Kidney epithelial cell (primary cell): ENCODE results near the gene PNKD. TPM values are rescaled to one million over a fixed set of nuclear protein-coding genes. Genes with fewer than 3 reads are reported as not detected.

Experiments used
- DNase-seq: peaks from one replicate; pipeline ENCODE4 v3.0.0-alpha.2; 2010; ENCODE audit warnings: low read depth
- H3K27me3 ChIP-seq: 2 replicates; pipeline ENCODE4 v1.6.0; 2011; ENCODE audit warnings: low read length; ENCODE audit not compliant: control insufficient read depth, insufficient read depth
- H3K36me3 ChIP-seq: 2 replicates; pipeline ENCODE4 v1.5.1; 2011; ENCODE audit warnings: low read length; ENCODE audit not compliant: control insufficient read depth, insufficient read depth
- H3K4me3 ChIP-seq: 2 replicates; pipeline ENCODE4 v1.5.1; 2011; ENCODE audit warnings: low read depth, mild to moderate bottlenecking, control low read depth, low read length
- CTCF ChIP-seq: IDR thresholded peaks from 2 replicates; pipeline ENCODE4 v1.5.1; 2011; ENCODE audit warnings: mild to moderate bottlenecking, moderate library complexity, low read length, control low read depth, inconsistent platforms; ENCODE audit not compliant: insufficient read depth, poor library complexity, severe bottlenecking
- total RNA-seq: library from RNA; depleted of rRNA; stranded (reverse); fragments of >200 nt; gene quantifications from 2 replicates; pipeline ENCODE4 v1.2.3, GENCODE V29; 2015

PNKD gene
- total RNA-seq, 1 donor from 2014 or later = 45.4 TPM

GRCh38 chr2:218381916-218382366, 111.6 kb downstream of the PNKD start, which contains the start of gene SLC11A1:
TSS of gene SLC11A1 (plus strand) at chr2:218382273. CDS start at chr2:218382369, 96 bp downstream.
- no peak within 1 kb of the TSS for H3K4me3 ChIP-seq
- DNase-seq = no peak
- no peaks in the 10 kb centered on the region for H3K36me3 ChIP-seq
- peaks cover 15% of the 10 kb centered on the region for H3K27me3 ChIP-seq
- no peak for TF ChIP-seq CTCF

GRCh38 chr2:218382785-218383184, 112.5 kb downstream of the PNKD start:
- no peaks in the 10 kb centered on the region for H3K36me3 ChIP-seq
- no peak for TF ChIP-seq CTCF
- peaks cover 18% of the 10 kb centered on the region for H3K27me3 ChIP-seq
- DNase-seq = no peak
- no peak overlapping the region for H3K4me3 ChIP-seq

- DNase-seq = no peak
- Histone ChIP-seq H3K4me3 (no peak overlapping the region), H3K27me3 (peaks cover 18% of the 10 kb centered on the region), H3K36me3 (no peaks in the 10 kb centered on the region)
- no peak for TF ChIP-seq CTCF
These were observed 113.7 kb downstream of the PNKD start for GRCh38 chr2:218383892-218384519.

GRCh38 chr2:218384975-218385374, 114.7 kb downstream of the PNKD start:
- no peak for TF ChIP-seq CTCF
- Histone ChIP-seq H3K36me3 (no peaks in the 10 kb centered on the region), H3K27me3 (peaks cover 18% of the 10 kb centered on the region), H3K4me3 (no peak overlapping the region)
- no peak for DNase-seq

- DNase-seq = no peak
- no peak overlapping the region for H3K4me3 ChIP-seq
- no peaks in the 10 kb centered on the region for H3K36me3 ChIP-seq
- TF ChIP-seq CTCF = no peak
- peaks cover 15% of the 10 kb centered on the region for H3K27me3 ChIP-seq
These were observed 116.4 kb downstream of the PNKD start for GRCh38 chr2:218386505-218387368.
